ENCODE results near the gene TTC3. TPM values are rescaled to one million over a fixed set of nuclear protein-coding genes. Genes with fewer than 3 reads are reported as not detected.

TTC3 gene
- total and polyA plus RNA-seq, 2 of the 13 experiments (the other 11 are each of a cell fraction or from before 2014, with no cell fraction given) = 55.7 to 108 TPM

DNA sequence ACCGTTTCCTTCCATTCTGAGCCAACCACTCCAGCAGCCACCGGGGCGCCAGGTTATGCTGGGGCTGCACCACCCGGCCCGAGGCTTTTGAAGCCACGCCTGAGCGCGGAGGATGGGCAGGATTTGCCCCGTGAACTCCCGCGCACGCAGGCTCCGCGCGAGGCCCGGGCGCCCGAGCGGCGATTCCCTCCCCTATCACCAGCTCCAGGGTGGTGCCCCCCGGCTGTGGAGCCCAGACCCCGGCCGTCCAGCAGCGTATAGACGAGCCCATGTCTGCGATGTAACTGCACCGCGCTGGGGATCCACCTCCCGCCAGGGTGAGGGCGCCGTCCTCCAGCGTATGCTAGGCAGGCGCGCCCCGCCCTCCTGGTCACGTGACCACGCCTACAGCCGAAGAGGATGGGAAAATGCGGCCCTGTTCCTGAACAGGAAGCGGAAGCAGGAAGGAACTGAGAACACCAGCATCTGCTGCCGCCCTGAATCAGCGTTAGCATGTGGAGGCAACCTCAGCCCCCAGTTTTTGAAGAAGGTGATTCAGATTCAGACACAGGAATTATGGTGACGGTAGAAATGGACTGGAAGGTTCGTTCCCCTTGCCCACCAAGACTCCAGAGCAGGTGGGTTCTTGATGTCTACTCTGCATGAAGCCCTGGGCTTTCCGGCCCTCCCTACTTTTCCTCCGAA, 148.1 kb downstream of the TTC3 start (continued):
- TF ChIP-seq, protein P1, sequence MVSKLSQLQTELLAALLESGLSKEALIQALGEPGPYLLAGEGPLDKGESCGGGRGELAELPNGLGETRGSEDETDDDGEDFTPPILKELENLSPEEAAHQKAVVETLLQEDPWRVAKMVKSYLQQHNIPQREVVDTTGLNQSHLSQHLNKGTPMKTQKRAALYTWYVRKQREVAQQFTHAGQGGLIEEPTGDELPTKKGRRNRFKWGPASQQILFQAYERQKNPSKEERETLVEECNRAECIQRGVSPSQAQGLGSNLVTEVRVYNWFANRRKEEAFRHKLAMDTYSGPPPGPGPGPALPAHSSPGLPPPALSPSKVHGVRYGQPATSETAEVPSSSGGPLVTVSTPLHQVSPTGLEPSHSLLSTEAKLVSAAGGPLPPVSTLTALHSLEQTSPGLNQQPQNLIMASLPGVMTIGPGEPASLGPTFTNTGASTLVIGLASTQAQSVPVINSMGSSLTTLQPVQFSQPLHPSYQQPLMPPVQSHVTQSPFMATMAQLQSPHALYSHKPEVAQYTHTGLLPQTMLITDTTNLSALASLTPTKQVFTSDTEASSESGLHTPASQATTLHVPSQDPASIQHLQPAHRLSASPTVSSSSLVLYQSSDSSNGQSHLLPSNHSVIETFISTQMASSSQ (IDR thresholded peaks at IDR 0.05; ENCODE audit: low read depth) = no peak
- TF ChIP-seq, protein P1 (CRISPR knock-in tag; IDR thresholded peaks at IDR 0.05; ENCODE audit: borderline replicate concordance) = peak; percentile 43; the same call in 1 of the 2 replicates
- TF ChIP-seq ZNF670 (CRISPR knock-in tag; IDR thresholded peaks at IDR 0.05; ENCODE audit: borderline replicate concordance) (no peak; the same call in 1 of the 2 replicates), JUNB (CRISPR knock-in tag; IDR thresholded peaks at IDR 0.05; ENCODE audit: borderline replicate concordance) (no peak), ZNF790 (CRISPR knock-in tag; IDR thresholded peaks at IDR 0.05; ENCODE audit: borderline replicate concordance) (no peak), ZFP90 (CRISPR knock-in tag; IDR thresholded peaks at IDR 0.05; ENCODE audit: borderline replicate concordance) (peak; percentile 6; the same call in 1 of the 2 replicates), MBNL3 (CRISPR knock-in tag; conservative IDR thresholded peaks at IDR 0.05) (no peak)
- TF ChIP-seq, protein P2, sequence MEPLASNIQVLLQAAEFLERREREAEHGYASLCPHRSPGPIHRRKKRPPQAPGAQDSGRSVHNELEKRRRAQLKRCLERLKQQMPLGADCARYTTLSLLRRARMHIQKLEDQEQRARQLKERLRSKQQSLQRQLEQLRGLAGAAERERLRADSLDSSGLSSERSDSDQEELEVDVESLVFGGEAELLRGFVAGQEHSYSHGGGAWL (CRISPR knock-in tag; IDR thresholded peaks at IDR 0.05) = no peak; the same call in 1 of the 2 replicates
- TF ChIP-seq, protein P3, sequence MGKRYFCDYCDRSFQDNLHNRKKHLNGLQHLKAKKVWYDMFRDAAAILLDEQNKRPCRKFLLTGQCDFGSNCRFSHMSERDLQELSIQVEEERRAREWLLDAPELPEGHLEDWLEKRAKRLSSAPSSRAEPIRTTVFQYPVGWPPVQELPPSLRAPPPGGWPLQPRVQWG (CRISPR knock-in tag; IDR thresholded peaks at IDR 0.05; ENCODE audit: borderline replicate concordance, low read depth) = no peak
- TF ChIP-seq, protein P4, sequence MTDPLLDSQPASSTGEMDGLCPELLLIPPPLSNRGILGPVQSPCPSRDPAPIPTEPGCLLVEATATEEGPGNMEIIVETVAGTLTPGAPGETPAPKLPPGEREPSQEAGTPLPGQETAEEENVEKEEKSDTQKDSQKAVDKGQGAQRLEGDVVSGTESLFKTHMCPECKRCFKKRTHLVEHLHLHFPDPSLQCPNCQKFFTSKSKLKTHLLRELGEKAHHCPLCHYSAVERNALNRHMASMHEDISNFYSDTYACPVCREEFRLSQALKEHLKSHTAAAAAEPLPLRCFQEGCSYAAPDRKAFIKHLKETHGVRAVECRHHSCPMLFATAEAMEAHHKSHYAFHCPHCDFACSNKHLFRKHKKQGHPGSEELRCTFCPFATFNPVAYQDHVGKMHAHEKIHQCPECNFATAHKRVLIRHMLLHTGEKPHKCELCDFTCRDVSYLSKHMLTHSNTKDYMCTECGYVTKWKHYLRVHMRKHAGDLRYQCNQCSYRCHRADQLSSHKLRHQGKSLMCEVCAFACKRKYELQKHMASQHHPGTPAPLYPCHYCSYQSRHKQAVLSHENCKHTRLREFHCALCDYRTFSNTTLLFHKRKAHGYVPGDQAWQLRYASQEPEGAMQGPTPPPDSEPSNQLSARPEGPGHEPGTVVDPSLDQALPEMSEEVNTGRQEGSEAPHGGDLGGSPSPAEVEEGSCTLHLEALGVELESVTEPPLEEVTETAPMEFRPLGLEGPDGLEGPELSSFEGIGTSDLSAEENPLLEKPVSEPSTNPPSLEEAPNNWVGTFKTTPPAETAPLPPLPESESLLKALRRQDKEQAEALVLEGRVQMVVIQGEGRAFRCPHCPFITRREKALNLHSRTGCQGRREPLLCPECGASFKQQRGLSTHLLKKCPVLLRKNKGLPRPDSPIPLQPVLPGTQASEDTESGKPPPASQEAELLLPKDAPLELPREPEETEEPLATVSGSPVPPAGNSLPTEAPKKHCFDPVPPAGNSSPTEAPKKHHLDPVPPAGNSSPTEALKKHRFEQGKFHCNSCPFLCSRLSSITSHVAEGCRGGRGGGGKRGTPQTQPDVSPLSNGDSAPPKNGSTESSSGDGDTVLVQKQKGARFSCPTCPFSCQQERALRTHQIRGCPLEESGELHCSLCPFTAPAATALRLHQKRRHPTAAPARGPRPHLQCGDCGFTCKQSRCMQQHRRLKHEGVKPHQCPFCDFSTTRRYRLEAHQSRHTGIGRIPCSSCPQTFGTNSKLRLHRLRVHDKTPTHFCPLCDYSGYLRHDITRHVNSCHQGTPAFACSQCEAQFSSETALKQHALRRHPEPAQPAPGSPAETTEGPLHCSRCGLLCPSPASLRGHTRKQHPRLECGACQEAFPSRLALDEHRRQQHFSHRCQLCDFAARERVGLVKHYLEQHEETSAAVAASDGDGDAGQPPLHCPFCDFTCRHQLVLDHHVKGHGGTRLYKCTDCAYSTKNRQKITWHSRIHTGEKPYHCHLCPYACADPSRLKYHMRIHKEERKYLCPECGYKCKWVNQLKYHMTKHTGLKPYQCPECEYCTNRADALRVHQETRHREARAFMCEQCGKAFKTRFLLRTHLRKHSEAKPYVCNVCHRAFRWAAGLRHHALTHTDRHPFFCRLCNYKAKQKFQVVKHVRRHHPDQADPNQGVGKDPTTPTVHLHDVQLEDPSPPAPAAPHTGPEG (CRISPR knock-in tag; IDR thresholded peaks at IDR 0.05) = no peak; the same call in 1 of the 2 replicates
- TF ChIP-seq, protein P5, sequence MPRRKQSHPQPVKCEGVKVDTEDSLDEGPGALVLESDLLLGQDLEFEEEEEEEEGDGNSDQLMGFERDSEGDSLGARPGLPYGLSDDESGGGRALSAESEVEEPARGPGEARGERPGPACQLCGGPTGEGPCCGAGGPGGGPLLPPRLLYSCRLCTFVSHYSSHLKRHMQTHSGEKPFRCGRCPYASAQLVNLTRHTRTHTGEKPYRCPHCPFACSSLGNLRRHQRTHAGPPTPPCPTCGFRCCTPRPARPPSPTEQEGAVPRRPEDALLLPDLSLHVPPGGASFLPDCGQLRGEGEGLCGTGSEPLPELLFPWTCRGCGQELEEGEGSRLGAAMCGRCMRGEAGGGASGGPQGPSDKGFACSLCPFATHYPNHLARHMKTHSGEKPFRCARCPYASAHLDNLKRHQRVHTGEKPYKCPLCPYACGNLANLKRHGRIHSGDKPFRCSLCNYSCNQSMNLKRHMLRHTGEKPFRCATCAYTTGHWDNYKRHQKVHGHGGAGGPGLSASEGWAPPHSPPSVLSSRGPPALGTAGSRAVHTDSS (CRISPR knock-in tag; conservative IDR thresholded peaks at IDR 0.05) = no peak

Data from HepG2 (cell line).